B cell (primary cell): ENCODE measurements around the gene CMTM8. TPM values are rescaled to one million over a fixed set of nuclear protein-coding genes. Genes with fewer than 3 reads are reported as not detected.

Experiments
- ATAC-seq: fragments of 200-7000 bp; cut with Tn5 transposase; one replicate; pipeline ENCODE4 v1.10.0; 2021; ENCODE audit warnings: low read depth, mild to moderate bottlenecking, moderate number of reproducible peaks, moderate library complexity
- CTCF ChIA-PET: fragments of 350-600 bp; sonication (Branson Sonifier 250); formaldehyde crosslinking; loops from one replicate; lab custom pipeline; 2021; ENCODE audit warnings: antibody characterized with exemption, inconsistent platforms; lab: Charles Lee
- POLR2A ChIA-PET: fragments of 350-600 bp; sonication (Branson Sonifier 250); formaldehyde crosslinking; loops from one replicate; lab custom pipeline; 2021; ENCODE audit warnings: antibody characterized with exemption; lab: Charles Lee
- DNase-seq: peaks from one replicate; pipeline ENCODE4 v3.0.0; 2013
- H2AFZ ChIP-seq: 2 replicates; pipeline ENCODE4 v1.6.1; 2012; ENCODE audit warnings: mild to moderate bottlenecking, low read depth, low read length; ENCODE audit not compliant: insufficient read depth, poor library complexity, severe bottlenecking
- H3K27ac ChIP-seq, 2 donors: 1 replicate in 1 of 2; 2 replicates in 1 of 2; pipeline ENCODE4 v1.5.1; 2012 to 2013; ENCODE audit warnings: low read length in 2 of 2, mild to moderate bottlenecking in 2 of 2, moderate library complexity in 1 of 2
- H3K27me3 ChIP-seq, 4 experiments: fragments of 200-600 bp in 1 of 4; sonication (generic) in 1 of 4; replicated peaks in 1 of 4; 1 replicate in 2 of 4; 2 replicates in 2 of 4; pipeline versions ENCODE4 v1.6.1 to v1.7.0; 2013 to 2016; ENCODE audit warnings: low read length in 3 of 4, mild to moderate bottlenecking in 2 of 4, mixed read lengths in 1 of 4, moderate library complexity in 1 of 4; ENCODE audit not compliant: insufficient read depth in 4 of 4, control insufficient read depth in 3 of 4; ENCODE audit errors: control extremely low read depth in 1 of 4
- H3K36me3 ChIP-seq, 2 experiments: replicated peaks in 1 of 2; 1 replicate in 1 of 2; 2 replicates in 1 of 2; pipeline versions ENCODE4 v1.6.1 to v1.7.1; 2013; ENCODE audit warnings: low read length in 1 of 2; ENCODE audit not compliant: insufficient read depth in 2 of 2, control insufficient read depth in 1 of 2; ENCODE audit errors: control extremely low read depth in 1 of 2, extremely low read depth in 1 of 2
- H3K4me1 ChIP-seq, 2 donors: fragments of 200-600 bp in 1 of 2; sonication (generic) in 1 of 2; 1 replicate in 1 of 2; 2 replicates in 1 of 2; pipeline versions ENCODE4 v1.5.1 to v1.6.1; 2013 to 2017; ENCODE audit warnings: low read length in 2 of 2; ENCODE audit not compliant: control insufficient read depth in 2 of 2, insufficient read depth in 2 of 2
- H3K4me2 ChIP-seq: replicated peaks from 2 replicates; pipeline ENCODE3; 2012; ENCODE audit warnings: mild to moderate bottlenecking, low read depth, low read length; ENCODE audit not compliant: poor library complexity, severe bottlenecking
- H3K4me3 ChIP-seq, 5 experiments: fragments of 200-600 bp in 1 of 5; sonication (generic) in 1 of 5; 1 replicate in 3 of 5; 2 replicates in 2 of 5; pipeline versions ENCODE4 v1.5.1 to v1.7.0; 2011 to 2016; ENCODE audit warnings: low read length in 4 of 5, mild to moderate bottlenecking in 4 of 5, low read depth in 2 of 5, control low read depth in 1 of 5, moderate library complexity in 1 of 5; ENCODE audit not compliant: insufficient read depth in 1 of 5; ENCODE audit errors: control extremely low read depth in 1 of 5, extremely low read depth in 1 of 5
- H3K79me2 ChIP-seq: fragments of 200-600 bp; sonication (generic); one replicate; pipeline ENCODE4 v1.6.0; 2016; ENCODE audit warnings: low read length; ENCODE audit not compliant: control insufficient read depth, insufficient read depth
- H3K9ac ChIP-seq: fragments of 200-600 bp; sonication (generic); 2 replicates; pipeline ENCODE4 v1.6.1; 2017; ENCODE audit warnings: mild to moderate bottlenecking, low read length, moderate library complexity
- H3K9me3 ChIP-seq, 3 donors: one replicate each; pipeline versions ENCODE4 v1.6.1 to v1.7.1; 2013; ENCODE audit warnings: low read length in 2 of 3; ENCODE audit not compliant: control insufficient read depth in 2 of 3, insufficient read depth in 1 of 3; ENCODE audit errors: control extremely low read depth in 1 of 3
- H4K20me1 ChIP-seq: 2 replicates; pipeline ENCODE4 v1.6.0; 2012; ENCODE audit warnings: mild to moderate bottlenecking, low read length; ENCODE audit not compliant: insufficient read depth, control insufficient read depth, poor library complexity, severe bottlenecking
- H3K27ac Mint-ChIP-seq: one replicate; pipeline ENCODE4 v1.8.0; 2021; ENCODE audit warnings: mixed read lengths
- H3K27me3 Mint-ChIP-seq: one replicate; pipeline ENCODE4 v1.8.0; 2021; ENCODE audit warnings: mixed read lengths
- H3K4me1 Mint-ChIP-seq: one replicate; pipeline ENCODE4 v1.8.0; 2021; ENCODE audit warnings: mixed read lengths
- H3K4me3 Mint-ChIP-seq: one replicate; pipeline ENCODE4 v1.8.0; 2021; ENCODE audit warnings: mixed read lengths
- H3K9me3 Mint-ChIP-seq: one replicate; pipeline ENCODE4 v1.8.0; 2022; ENCODE audit warnings: mixed read lengths; ENCODE audit not compliant: insufficient read depth
- EZH2 ChIP-seq: IDR thresholded peaks from 2 replicates; pipeline ENCODE4 v1.6.1; 2012; ENCODE audit warnings: borderline replicate concordance, low read depth, mild to moderate bottlenecking, moderate library complexity, low read length; ENCODE audit not compliant: insufficient read depth, poor library complexity, severe bottlenecking
- WGBS: methylation state at CpG from one replicate; pipeline ENCODE4 v1.1.5; 2013; ENCODE audit warnings: missing lambda C conversion rate; ENCODE audit not compliant: insufficient coverage; 5-methylcytosine and 5-hydroxymethylcytosine counted together
- intact Hi-C: fragments of 100-400 bp; cut with micrococcal nuclease; formaldehyde crosslinking; loops from one replicate; pipeline ENCODE4 v1.10.0; 2022
- polyA plus RNA-seq: library from polyadenylated mRNA; depleted of rRNA; stranded (reverse); fragments of >200 nt; gene quantifications from 2 replicates; pipeline ENCODE4 v1.2.3, GENCODE V29; 2012
- total RNA-seq, 2 donors: library from RNA; stranded (reverse); fragments of 120-200 nt in 1 of 2; gene quantifications; 1 replicate in 1 of 2; 2 replicates in 1 of 2; pipeline versions ENCODE4 v1.2.3 to v1.2.4, GENCODE V29; 2013 to 2022
- TF ChIP-seq, protein P1 (sequence below): fragments of 200-600 bp; IDR thresholded peaks from one replicate; pipeline ENCODE4 v1.8.0; 2022; ENCODE audit warnings: antibody characterized with exemption, mild to moderate bottlenecking

The CMTM8 gene
- total and polyA plus RNA-seq, 2 donors (not counting 1 experiment from before 2014, with no cell fraction given) = 0.25 to 0.28 TPM

DNA sequence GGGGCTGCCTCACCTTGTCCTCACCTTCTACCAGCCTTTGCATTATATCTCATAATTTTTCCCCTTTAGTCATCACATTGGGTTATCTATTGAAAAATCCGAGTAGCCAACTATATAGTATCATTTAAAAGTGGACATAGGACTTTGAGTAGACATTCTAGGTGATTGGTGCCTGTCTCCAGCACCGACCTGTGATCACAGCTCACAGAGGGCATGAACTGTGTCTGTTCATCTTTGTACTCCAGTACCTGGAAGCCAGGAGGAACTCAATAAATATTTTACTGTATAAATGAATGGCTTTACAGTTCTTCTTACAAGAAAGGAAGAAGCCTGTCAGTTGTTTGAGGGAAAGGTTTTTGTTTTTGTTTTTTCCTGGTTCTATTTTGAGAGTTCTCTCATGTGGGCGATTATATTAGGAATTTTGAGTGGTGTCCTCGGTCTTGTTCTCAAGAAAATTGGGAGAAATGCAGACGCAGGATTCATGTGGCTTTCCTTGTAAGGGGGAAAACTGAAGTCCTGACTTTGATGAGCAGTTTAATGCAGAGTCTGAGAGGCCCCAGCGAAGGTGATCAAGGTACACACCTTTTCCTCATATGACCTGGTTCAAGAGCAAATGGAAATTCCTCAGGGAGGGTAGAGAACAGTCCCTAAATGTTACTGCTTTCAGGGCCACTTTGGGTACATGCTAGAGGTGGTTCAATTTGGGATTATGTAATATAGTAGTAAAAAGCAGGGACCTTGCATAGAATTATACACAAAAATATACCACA, 46.1 kb downstream of the CMTM8 start:
- intact Hi-C loops = loop anchor here (5.0 kb wide), 1 partner anchor 47 kb away; the partner anchor contains the start of gene CMTM8
- WGBS = 45% methylated on average over 1 of the region's 6 CpGs
- Histone ChIP-seq H3K9me3 (no peaks in the 10 kb centered on the region), H3K27ac (no peak overlapping the region), H2AFZ (no peak overlapping the region), H3K27me3 (peaks cover 0 to 4% (median 0%) of the 10 kb centered on the region in 4 experiments), H3K4me2 (no peak overlapping the region), H4K20me1 (no peaks in the 10 kb centered on the region), H3K79me2 (no peaks in the 10 kb centered on the region), H3K4me1 (peaks cover 24 to 32% of the 10 kb centered on the region in 2 donors), H3K4me3 (no peak overlapping the region), H3K36me3 (no peaks in the 10 kb centered on the region), H3K9ac (no peak overlapping the region)
- DNase-seq (no peak), ATAC-seq (no peak)
- TF ChIP-seq, protein P1, sequence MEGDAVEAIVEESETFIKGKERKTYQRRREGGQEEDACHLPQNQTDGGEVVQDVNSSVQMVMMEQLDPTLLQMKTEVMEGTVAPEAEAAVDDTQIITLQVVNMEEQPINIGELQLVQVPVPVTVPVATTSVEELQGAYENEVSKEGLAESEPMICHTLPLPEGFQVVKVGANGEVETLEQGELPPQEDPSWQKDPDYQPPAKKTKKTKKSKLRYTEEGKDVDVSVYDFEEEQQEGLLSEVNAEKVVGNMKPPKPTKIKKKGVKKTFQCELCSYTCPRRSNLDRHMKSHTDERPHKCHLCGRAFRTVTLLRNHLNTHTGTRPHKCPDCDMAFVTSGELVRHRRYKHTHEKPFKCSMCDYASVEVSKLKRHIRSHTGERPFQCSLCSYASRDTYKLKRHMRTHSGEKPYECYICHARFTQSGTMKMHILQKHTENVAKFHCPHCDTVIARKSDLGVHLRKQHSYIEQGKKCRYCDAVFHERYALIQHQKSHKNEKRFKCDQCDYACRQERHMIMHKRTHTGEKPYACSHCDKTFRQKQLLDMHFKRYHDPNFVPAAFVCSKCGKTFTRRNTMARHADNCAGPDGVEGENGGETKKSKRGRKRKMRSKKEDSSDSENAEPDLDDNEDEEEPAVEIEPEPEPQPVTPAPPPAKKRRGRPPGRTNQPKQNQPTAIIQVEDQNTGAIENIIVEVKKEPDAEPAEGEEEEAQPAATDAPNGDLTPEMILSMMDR = no peak
- TF ChIP-seq EZH2 = no peak
- ChIA-PET POLR2A (no interaction called here), CTCF (no interaction called here)
- peaks cover 30% of the 10 kb centered on the region for H3K4me1 Mint-ChIP-seq
- H3K27me3 Mint-ChIP-seq = peaks cover 4% of the 10 kb centered on the region
- no peak overlapping the region for H3K27ac Mint-ChIP-seq
- H3K4me3 Mint-ChIP-seq = no peak overlapping the region
- no peaks in the 10 kb centered on the region for H3K9me3 Mint-ChIP-seq

DNA sequence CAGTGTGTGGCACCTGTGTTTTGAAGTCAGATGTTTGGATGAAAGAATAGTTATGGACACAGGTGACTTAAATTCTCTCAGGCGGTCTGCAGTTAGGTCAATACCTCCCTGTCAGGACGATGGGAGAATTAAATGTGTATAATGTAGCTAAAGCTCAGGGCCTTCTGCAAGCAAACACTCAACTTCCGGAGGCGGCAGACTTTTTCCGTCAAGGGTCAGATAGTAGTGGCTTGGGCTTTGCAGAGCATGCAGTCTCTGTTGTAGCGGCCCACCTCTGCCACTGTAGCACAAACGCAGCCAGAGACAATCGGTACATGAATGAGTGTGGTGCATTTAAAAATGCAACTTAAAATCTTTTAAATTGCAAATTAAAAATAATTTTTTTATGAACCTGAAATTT, 47.4 kb downstream of the CMTM8 start:
- ATAC-seq = peak; percentile 39
- intact Hi-C loops = loop anchor here (5.0 kb wide), 1 partner anchor 49 kb away; the partner anchor contains the start of gene CMTM8
- Histone ChIP-seq H3K4me2 (peak overlapping the region; percentile 2), H3K79me2 (no peaks in the 10 kb centered on the region), H2AFZ (peak overlapping the region; percentile 65), H3K4me3 (no peak overlapping the region), H3K9me3 (no peaks in the 10 kb centered on the region), H3K9ac (no peak overlapping the region), H3K36me3 (no peaks in the 10 kb centered on the region), H3K27ac (peak overlapping the region in 1 of 2 donors; percentile 43), H4K20me1 (no peaks in the 10 kb centered on the region), H3K27me3 (peaks cover 0 to 4% (median 0%) of the 10 kb centered on the region in 4 experiments), H3K4me1 (peaks cover 24 to 32% of the 10 kb centered on the region in 2 donors)
- 53% methylated on average over 2 of the region's 8 CpGs for WGBS
- no peak for DNase-seq
- peaks cover 4% of the 10 kb centered on the region for H3K27me3 Mint-ChIP-seq
- ChIA-PET POLR2A (no interaction called here), CTCF (interaction anchor here (0.7 to 4.0 kb wide), 4 partner anchors 9 to 142 kb away, joined by 3 to 31 read pairs (median 4); no protein-coding TSS in a partner anchor)
- peaks cover 30% of the 10 kb centered on the region for H3K4me1 Mint-ChIP-seq
- TF ChIP-seq, protein P1 = no peak
- TF ChIP-seq EZH2 = no peak
- peak overlapping the region; percentile 34 for H3K27ac Mint-ChIP-seq
- H3K4me3 Mint-ChIP-seq = peak overlapping the region; percentile 8
- H3K9me3 Mint-ChIP-seq = no peaks in the 10 kb centered on the region
